Activated naive CD8-positive, alpha-beta T cell treated with anti-CD3 and anti-CD28 coated beads for 36 hours (primary cell): Measurements from ENCODE around the gene PSME3IP1. TPM values are rescaled to one million over a fixed set of nuclear protein-coding genes. Genes with fewer than 3 reads are reported as not detected.
"Not testable (repeated sequence)": the region's sequence is repeated elsewhere in the genome, so short reads cannot be mapped to it uniquely, and the experiment has no call there.

Experiments used
- DNase-seq: peaks from one replicate; pipeline ENCODE4 v3.0.0; 2021
- H3K27ac Mint-ChIP-seq: one replicate; pipeline ENCODE4 v1.8.0; 2022; ENCODE audit warnings: mild to moderate bottlenecking, moderate library complexity, mixed read lengths
- H3K27me3 Mint-ChIP-seq: one replicate; pipeline ENCODE4 v1.8.0; 2022; ENCODE audit warnings: mild to moderate bottlenecking, mixed read lengths
- H3K36me3 Mint-ChIP-seq: one replicate; pipeline ENCODE4 v1.8.0; 2021; ENCODE audit warnings: mild to moderate bottlenecking, mixed read lengths
- H3K4me1 Mint-ChIP-seq: one replicate; pipeline ENCODE4 v1.8.0; 2021; ENCODE audit warnings: mixed read lengths
- H3K4me3 Mint-ChIP-seq: one replicate; pipeline ENCODE4 v1.8.0; 2022; ENCODE audit warnings: mild to moderate bottlenecking, moderate library complexity, mixed read lengths
- H3K9me3 Mint-ChIP-seq: one replicate; pipeline ENCODE4 v1.8.0; 2022; ENCODE audit warnings: mixed read lengths
- total RNA-seq, 2 experiments: library from RNA; stranded (reverse); gene quantifications; one replicate each; pipeline ENCODE4 v1.2.3, GENCODE V29; 2021

PSME3IP1 gene
- total RNA-seq, 2 experiments from 2014 or later, result 109 to 117 TPM

DNA sequence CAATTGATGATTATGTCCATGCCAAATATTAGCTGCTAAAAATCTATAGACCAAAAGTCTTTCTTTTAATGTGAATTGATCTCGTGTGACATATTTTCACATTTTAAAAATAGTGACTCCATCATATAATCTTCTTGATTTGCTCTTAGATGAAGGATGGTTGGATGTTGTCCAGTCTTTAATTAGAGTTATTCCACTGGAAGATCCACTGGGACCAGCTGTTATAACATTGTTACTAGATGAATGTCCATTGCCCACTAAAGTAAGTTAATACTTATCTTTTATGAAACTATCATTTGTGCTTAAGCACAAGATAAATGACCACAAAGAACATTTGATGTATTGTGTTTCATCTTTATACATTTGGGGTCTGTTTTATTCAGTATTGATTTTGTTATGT lies 23.1 kb upstream of the PSME3IP1 start:
- Mint-ChIP-seq H3K4me1 (no peaks in the 10 kb centered on the region), H3K4me3 (no peak overlapping the region), H3K27ac (no peak overlapping the region), H3K36me3 (peaks cover 32% of the 10 kb centered on the region), H3K9me3 (no peaks in the 10 kb centered on the region), H3K27me3 (no peaks in the 10 kb centered on the region)
- no peak for DNase-seq

DNA sequence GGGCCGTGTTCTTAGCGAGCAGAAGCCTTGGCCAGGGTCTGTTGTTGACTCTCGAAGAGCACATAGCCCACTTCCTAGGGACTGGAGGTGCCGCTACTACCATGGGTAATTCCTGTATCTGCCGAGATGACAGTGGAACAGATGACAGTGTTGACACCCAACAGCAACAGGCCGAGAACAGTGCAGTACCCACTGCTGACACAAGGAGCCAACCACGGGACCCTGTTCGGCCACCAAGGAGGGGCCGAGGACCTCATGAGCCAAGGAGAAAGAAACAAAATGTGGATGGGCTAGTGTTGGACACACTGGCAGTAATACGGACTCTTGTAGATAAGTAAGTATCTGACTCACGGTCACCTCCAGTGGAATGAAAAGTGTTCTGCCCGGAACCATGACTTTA lies 18.8 kb upstream of the PSME3IP1 start:
- Mint-ChIP-seq H3K27ac (no peak overlapping the region), H3K4me1 (peaks cover 7% of the 10 kb centered on the region), H3K27me3 (no peaks in the 10 kb centered on the region), H3K9me3 (no peaks in the 10 kb centered on the region), H3K4me3 (no peak overlapping the region), H3K36me3 (peaks cover 10% of the 10 kb centered on the region)
- DNase-seq, result no peak

DNA sequence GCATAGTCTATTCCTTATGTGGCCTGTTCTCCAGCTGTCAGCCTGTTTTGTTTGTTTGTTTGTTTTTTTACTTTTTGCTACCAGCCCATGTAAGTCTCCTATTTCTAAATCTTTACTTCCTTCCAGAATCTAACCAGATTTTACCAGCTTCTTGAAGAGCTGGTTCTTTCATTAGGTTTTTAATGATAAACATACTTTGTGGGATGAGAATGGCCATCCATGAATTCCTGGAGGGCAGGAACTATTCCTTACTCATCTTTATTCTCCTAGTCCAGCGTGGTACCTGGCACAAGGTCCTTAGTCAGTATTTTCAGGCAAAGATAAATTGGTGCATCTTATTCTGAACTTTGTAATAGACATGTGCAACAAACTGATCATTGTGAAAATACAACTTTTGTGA lies 17.6 kb upstream of the PSME3IP1 start:
- Mint-ChIP-seq H3K27ac (no peak overlapping the region), H3K4me1 (peaks cover 9% of the 10 kb centered on the region), H3K36me3 (peaks cover 7% of the 10 kb centered on the region), H3K9me3 (no peaks in the 10 kb centered on the region), H3K27me3 (no peaks in the 10 kb centered on the region), H3K4me3 (no peak overlapping the region)
- no peak for DNase-seq

DNA sequence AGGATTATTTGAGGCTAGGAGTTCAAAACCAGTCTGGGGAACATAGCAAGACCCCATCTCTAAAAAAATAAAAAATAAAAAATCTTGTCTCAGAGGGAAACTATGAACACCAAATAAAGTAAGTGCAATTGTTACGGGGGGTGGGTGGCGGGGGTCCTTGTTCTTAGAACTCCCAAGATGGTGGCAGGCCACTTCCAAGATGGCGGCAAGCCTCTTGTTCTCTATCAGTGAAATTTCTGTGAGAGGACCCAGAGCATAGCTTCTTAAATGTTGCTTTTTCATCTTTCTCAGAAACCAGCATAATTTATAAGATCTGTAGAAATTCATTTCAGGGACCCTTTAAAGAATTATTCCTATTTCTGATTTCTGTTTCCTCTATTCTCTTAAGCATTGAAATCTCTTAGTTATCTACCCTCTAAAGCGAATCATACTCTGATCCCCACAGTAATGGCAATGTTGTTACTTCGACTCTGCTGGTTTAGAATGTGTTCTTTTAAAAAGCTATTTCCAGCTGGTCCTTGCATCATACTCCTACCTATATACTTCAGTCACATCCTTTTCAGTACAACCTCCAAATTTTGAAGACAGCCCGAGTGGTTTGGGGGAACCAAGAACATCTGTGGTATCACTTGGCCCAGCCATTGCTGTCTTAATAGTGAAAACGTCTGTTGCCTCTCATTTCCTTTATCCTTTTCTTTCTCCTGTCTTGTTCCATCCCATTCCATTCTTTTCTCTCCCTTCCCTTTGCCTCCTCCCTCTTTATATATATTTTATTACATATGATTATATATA lies 16.5 kb upstream of the PSME3IP1 start:
- no peak overlapping the region for H3K27ac Mint-ChIP-seq

DNA sequence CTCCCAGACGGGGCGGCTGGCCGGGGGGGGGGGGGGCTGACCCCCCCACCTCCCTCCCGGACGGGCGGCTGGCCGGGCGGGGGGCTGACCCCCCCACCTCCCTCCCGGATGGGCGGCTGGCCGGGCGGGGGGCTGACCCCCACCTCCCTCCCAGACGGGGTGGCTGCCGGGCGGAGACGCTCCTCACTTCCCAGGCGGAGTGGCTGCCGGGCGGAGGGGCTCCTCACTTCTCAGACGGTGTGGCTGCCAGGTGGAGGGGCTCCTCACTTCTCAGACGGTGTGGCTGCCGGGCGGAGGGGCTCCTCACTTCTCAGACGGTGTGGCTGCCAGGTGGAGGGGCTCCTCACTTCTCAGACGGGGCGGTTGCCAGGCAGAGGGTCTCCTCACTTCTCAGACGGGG lies 15.1 kb upstream of the PSME3IP1 start:
- peaks cover 11% of the 10 kb centered on the region for H3K36me3 Mint-ChIP-seq

More for the DNA sequence above, 16.5 kb upstream of the PSME3IP1 start:
- no peak overlapping the region for H3K4me3 Mint-ChIP-seq
- H3K27me3 Mint-ChIP-seq, result no peaks in the 10 kb centered on the region
- peaks cover 11% of the 10 kb centered on the region for H3K4me1 Mint-ChIP-seq
- peaks cover 5% of the 10 kb centered on the region for H3K36me3 Mint-ChIP-seq
- H3K9me3 Mint-ChIP-seq, result no peaks in the 10 kb centered on the region
- no peak for DNase-seq

DNA sequence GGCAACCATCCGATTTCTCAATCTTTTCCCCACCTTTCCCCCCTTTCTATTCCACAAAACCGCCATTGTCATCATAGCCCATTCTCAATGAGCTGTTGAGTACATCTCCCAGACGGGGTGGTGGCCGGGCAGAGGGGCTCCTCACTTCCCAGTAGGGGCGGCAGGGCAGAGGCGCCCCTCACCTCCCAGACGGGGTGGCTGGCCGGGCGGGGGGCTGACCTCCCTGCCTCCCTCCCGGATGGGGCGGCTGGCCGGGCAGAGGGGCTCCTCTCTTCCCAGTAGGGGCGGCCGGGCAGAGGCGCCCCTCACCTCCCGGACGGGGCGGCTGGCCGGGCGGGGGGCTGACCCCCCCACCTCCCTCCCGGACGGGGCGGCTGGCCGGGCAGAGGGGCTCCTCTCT lies 14.5 kb upstream of the PSME3IP1 start:
- not testable (repeated sequence) for H3K4me3 Mint-ChIP-seq, H3K9me3 Mint-ChIP-seq, H3K27me3 Mint-ChIP-seq, DNase-seq, H3K27ac Mint-ChIP-seq
- H3K4me1 Mint-ChIP-seq, result peaks cover 13% of the 10 kb centered on the region
- H3K36me3 Mint-ChIP-seq, result peaks cover 11% of the 10 kb centered on the region

More for the DNA sequence above, 15.1 kb upstream of the PSME3IP1 start:
- H3K4me1 Mint-ChIP-seq, result peaks cover 13% of the 10 kb centered on the region
- H3K27me3 Mint-ChIP-seq, H3K27ac Mint-ChIP-seq, H3K9me3 Mint-ChIP-seq, DNase-seq, H3K4me3 Mint-ChIP-seq: not testable (repeated sequence)

DNA sequence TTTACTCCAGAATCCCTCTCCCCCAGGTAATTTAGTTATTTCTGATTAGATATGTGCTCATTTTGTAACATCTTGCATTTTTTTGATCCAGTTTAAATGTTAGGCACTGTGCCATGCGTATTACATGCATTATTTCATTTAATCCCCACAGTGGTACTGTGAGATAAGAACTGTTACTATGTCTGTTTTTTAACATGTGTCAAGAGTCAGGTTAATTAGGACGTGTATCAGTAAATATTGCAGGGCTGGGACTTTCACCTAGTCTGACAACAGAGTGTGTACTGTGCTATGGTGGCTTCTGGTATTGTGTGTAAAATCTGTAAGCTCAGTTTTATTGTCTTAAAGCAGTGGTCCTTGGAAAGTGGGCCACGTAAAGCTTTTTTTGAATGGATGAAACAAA lies 10.9 kb upstream of the PSME3IP1 start:
- H3K4me3 Mint-ChIP-seq, result no peak overlapping the region
- H3K27me3 Mint-ChIP-seq, result no peaks in the 10 kb centered on the region
- H3K4me1 Mint-ChIP-seq, result peaks cover 29% of the 10 kb centered on the region
- no peaks in the 10 kb centered on the region for H3K9me3 Mint-ChIP-seq
- peaks cover 11% of the 10 kb centered on the region for H3K36me3 Mint-ChIP-seq
- no peak for DNase-seq
- no peak overlapping the region for H3K27ac Mint-ChIP-seq

DNA sequence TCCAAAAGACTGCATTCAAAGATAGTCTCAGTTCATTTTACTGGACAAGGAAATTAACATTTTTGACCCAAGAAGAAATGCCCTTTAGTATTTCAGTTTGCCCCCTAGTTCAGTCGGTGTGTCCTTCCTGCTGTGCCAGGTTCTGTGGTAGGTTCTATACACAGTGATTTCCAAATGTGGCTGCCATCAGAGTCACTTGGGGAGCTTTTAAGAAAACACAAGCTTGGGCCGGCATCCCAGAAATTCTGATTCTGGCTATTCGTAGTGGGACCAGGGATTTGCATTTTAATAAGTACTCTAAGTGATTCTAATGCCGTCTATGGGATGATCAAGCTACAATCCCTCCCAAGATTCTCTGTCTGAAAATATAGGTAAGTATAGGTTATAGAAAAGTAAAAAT lies 10.4 kb upstream of the PSME3IP1 start:
- Mint-ChIP-seq H3K27ac (no peak overlapping the region), H3K9me3 (no peaks in the 10 kb centered on the region), H3K36me3 (peaks cover 11% of the 10 kb centered on the region), H3K27me3 (no peaks in the 10 kb centered on the region), H3K4me3 (no peak overlapping the region), H3K4me1 (peaks cover 30% of the 10 kb centered on the region)
- DNase-seq, result no peak

DNA sequence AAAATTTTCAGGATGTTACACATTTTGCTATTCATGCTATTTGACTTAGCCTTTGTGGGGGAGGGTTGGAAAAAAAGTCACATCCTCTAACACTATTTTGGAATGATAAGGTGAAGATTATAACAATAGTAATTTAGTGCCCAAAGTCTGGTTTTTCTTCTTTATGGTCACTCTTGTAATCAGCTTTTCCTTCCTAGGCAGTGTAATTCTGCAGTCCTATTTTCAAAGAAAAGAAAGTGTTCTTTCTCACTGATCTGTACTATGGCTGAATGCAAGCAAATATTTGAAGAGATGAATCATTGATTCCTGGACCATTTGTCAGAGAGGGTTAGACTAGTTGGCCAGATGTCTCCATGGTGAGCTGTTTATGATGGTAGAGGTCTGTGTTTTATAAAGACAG lies 8.7 kb upstream of the PSME3IP1 start:
- H3K4me1 Mint-ChIP-seq, result peaks cover 41% of the 10 kb centered on the region
- H3K9me3 Mint-ChIP-seq, result no peaks in the 10 kb centered on the region
- peaks cover 17% of the 10 kb centered on the region for H3K36me3 Mint-ChIP-seq
- H3K27ac Mint-ChIP-seq, result no peak overlapping the region
- H3K4me3 Mint-ChIP-seq, result no peak overlapping the region
- H3K27me3 Mint-ChIP-seq, result no peaks in the 10 kb centered on the region
- no peak for DNase-seq

DNA sequence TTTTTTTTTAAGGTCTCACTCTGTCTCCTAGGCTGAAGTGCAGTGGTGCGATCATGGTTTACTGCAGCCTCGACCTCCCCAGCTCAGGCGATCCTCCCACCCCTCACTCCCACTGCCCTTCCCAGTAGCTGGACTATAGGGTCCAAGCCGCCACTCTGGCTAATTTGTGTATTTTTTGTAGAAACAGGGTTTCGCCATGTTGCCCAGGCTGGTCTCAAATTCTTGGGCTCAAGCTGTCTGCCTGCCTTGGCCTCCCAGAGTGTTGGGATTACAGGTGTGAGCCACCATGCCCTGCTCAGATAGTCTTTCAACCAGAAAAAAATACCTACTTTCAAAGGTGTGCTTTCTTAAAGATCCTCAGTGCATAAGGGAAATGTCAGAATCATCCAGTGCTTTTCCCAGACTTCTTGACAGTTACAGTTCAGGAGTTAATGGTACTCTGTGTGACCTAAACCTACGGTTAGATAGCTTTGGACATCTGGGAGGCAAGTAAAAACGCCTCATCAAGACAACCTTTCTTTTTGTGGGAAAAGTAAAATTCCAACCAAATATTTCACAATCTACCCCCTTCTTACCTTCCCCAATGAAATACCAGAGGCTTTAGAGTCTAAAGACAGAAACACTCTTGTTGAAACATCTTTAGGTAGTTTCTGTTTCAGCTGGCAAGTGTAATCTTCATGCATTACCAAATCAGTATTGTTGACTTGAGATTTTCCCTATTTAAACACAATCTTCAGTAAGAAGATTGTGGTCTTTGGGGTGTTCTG lies 7.1 kb upstream of the PSME3IP1 start:
- Mint-ChIP-seq H3K4me3 (no peak overlapping the region), H3K9me3 (no peaks in the 10 kb centered on the region), H3K4me1 (peaks cover 45% of the 10 kb centered on the region), H3K27ac (no peak overlapping the region), H3K27me3 (no peaks in the 10 kb centered on the region), H3K36me3 (peaks cover 17% of the 10 kb centered on the region)
- DNase-seq, result no peak

DNA sequence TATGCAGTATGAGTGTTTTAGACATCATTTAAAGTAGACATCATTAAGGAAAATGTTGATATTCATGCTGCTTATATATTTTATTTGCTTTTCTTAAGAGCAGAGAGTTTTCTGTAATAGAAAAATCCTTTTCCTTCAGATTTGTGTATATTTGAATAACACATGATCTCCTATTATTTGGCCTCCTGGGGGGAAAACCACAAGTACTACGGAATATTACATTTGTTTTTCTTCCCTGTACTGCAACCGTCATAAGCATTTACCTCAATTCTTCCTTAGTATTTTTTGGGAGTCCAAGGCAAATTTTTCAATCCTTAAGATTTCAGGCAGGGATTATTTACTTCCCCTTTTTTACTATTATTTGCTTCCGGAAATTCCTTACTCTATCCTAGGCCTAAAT lies 6.3 kb upstream of the PSME3IP1 start:
- Mint-ChIP-seq H3K27me3 (no peaks in the 10 kb centered on the region), H3K4me1 (peaks cover 49% of the 10 kb centered on the region), H3K9me3 (no peaks in the 10 kb centered on the region), H3K36me3 (peaks cover 17% of the 10 kb centered on the region), H3K4me3 (no peak overlapping the region), H3K27ac (no peak overlapping the region)
- no peak for DNase-seq

DNA sequence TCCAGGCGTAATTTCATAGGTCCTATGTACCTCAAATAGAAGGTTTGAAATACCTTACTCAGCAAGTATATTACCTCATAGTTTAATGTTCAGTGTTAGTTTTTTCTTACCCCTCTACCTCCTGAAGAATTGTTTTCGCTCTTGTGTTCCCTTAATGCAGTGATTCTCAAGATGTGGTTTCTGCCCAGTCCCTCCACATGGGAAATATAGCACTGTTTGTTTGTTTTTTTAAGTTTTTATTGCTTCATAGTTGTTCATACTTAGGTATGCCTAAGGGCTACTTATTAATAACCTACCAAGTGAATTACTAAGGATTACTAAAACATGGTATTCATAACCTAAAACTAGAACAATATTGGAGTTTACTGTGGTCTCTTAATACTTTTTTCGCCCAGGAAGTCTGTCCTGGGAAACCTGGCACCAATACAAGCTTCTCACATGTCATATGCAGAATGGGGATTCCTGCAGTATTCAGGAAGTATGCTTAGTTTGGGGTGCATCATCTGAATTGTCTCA lies 5.3 kb upstream of the PSME3IP1 start:
- no peak overlapping the region for H3K27ac Mint-ChIP-seq
- no peaks in the 10 kb centered on the region for H3K27me3 Mint-ChIP-seq
- peaks cover 13% of the 10 kb centered on the region for H3K36me3 Mint-ChIP-seq
- H3K4me3 Mint-ChIP-seq, result no peak overlapping the region
- H3K9me3 Mint-ChIP-seq, result no peaks in the 10 kb centered on the region
- peaks cover 47% of the 10 kb centered on the region for H3K4me1 Mint-ChIP-seq
- no peak for DNase-seq

DNA sequence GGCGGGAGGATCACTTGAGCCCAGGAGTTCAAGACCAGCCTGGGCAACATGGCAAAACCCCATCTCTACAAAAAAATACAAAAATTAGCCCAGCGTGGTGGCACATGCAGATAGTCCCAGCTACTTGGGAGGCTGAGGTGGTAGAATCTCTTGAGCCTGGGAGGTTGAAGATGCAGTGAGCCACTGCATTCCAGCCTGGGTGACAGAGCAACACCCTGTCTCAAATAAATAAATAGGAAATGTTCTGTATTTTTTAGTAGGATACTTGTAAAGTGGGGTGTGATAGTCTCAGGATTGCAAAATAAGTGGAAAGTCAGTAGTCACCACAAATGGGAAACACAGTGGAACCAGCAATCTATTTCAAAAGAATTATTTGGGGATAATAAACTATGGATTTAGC lies 4.3 kb upstream of the PSME3IP1 start:
- H3K4me1 Mint-ChIP-seq, result peaks cover 47% of the 10 kb centered on the region
- H3K9me3 Mint-ChIP-seq, result no peaks in the 10 kb centered on the region
- H3K27me3 Mint-ChIP-seq, result no peaks in the 10 kb centered on the region
- peaks cover 11% of the 10 kb centered on the region for H3K36me3 Mint-ChIP-seq
- H3K27ac Mint-ChIP-seq, result no peak overlapping the region
- DNase-seq, result no peak
- no peak overlapping the region for H3K4me3 Mint-ChIP-seq

DNA sequence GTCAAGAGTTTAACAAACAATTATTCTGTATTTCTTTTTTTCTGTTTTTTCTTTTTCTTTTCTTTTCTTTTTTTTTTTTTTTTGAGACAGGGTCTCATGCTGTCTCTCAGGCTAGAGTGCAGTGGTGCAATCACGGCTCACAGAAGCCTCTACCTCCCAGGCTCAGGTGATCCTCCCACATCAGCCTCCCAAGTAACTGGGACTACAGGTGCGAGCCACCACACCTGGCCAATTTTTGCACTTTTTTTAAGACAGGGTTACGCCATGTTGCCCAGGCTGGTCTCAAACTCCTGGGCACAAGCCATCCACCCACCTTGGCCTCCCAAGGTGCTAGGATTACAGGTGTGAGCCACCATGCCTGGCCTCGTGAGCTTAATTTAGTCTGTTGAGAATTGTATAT lies 3.7 kb upstream of the PSME3IP1 start:
- not testable (repeated sequence) for H3K27me3 Mint-ChIP-seq, DNase-seq, H3K9me3 Mint-ChIP-seq, H3K27ac Mint-ChIP-seq, H3K4me3 Mint-ChIP-seq, H3K36me3 Mint-ChIP-seq
- peaks cover 49% of the 10 kb centered on the region for H3K4me1 Mint-ChIP-seq

DNA sequence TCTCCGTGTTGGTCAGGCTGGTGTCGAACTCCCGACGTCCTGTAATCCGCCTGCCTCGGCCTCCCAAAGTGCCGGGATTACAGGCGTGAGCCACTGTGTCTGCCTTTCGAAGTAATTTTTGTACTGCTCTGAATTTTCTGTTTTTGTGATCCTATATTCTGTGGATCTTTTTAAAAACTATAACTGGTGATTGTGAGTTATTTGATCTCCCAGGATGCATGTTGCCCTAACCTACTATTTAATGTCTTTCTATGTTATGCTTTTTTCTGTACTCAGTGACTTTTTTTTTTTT lies 2.8 kb upstream of the PSME3IP1 start:
- H3K4me3 Mint-ChIP-seq, result peak overlapping the region; percentile 7
- no peak for DNase-seq
- peaks cover 52% of the 10 kb centered on the region for H3K4me1 Mint-ChIP-seq
- peaks cover 2% of the 10 kb centered on the region for H3K9me3 Mint-ChIP-seq
- no peaks in the 10 kb centered on the region for H3K27me3 Mint-ChIP-seq
- peaks cover 14% of the 10 kb centered on the region for H3K36me3 Mint-ChIP-seq
- H3K27ac Mint-ChIP-seq, result peak overlapping the region; percentile 45
